Astrocyte of the spinal cord (primary cell): Measurements from ENCODE around the gene KIF16B.
A peak's percentile ranks its signal among the peaks of the same experiment; 100 is the strongest.

Source experiments
- DNase-seq: peaks from one replicate; pipeline ENCODE4 v3.0.0; 2011; ENCODE audit warnings: low read depth, low spot score
- H3K4me3 ChIP-seq: 2 replicates; pipeline ENCODE4 v1.5.1; 2011; ENCODE audit warnings: low read depth, mild to moderate bottlenecking, low read length, moderate library complexity
- in situ Hi-C: cut with HindIII; loops from 2 replicates; pipeline ENCODE4 v1.10.0; 2017; ENCODE audit warnings: low sequenced_read_pairs
- TF ChIP-seq, protein P1 (sequence below): IDR thresholded peaks from 2 replicates; pipeline ENCODE4 v1.5.1; 2012; ENCODE audit warnings: low read depth, mild to moderate bottlenecking, low read length, inconsistent platforms

The KIF16B gene

DNA sequence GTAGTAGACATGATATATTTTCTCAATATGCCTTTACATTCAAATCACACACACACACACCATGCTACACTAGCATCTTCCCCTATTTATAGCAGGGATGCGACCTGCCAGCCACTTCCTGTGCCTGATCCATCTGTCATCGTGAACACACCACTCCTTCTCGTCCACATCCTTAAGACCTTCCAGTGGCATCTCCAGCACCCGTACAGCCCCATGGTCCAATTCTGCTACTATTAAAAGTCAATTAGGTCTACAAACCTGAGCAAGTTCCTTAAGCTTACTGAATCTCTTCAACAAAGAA lies 54.5 kb downstream of the KIF16B start:
- DNase-seq, result no peak
- H3K4me3 ChIP-seq, result no peak overlapping the region
- TF ChIP-seq, protein P1, sequence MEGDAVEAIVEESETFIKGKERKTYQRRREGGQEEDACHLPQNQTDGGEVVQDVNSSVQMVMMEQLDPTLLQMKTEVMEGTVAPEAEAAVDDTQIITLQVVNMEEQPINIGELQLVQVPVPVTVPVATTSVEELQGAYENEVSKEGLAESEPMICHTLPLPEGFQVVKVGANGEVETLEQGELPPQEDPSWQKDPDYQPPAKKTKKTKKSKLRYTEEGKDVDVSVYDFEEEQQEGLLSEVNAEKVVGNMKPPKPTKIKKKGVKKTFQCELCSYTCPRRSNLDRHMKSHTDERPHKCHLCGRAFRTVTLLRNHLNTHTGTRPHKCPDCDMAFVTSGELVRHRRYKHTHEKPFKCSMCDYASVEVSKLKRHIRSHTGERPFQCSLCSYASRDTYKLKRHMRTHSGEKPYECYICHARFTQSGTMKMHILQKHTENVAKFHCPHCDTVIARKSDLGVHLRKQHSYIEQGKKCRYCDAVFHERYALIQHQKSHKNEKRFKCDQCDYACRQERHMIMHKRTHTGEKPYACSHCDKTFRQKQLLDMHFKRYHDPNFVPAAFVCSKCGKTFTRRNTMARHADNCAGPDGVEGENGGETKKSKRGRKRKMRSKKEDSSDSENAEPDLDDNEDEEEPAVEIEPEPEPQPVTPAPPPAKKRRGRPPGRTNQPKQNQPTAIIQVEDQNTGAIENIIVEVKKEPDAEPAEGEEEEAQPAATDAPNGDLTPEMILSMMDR, result no peak
- in situ Hi-C loops, result no loop called here

DNA sequence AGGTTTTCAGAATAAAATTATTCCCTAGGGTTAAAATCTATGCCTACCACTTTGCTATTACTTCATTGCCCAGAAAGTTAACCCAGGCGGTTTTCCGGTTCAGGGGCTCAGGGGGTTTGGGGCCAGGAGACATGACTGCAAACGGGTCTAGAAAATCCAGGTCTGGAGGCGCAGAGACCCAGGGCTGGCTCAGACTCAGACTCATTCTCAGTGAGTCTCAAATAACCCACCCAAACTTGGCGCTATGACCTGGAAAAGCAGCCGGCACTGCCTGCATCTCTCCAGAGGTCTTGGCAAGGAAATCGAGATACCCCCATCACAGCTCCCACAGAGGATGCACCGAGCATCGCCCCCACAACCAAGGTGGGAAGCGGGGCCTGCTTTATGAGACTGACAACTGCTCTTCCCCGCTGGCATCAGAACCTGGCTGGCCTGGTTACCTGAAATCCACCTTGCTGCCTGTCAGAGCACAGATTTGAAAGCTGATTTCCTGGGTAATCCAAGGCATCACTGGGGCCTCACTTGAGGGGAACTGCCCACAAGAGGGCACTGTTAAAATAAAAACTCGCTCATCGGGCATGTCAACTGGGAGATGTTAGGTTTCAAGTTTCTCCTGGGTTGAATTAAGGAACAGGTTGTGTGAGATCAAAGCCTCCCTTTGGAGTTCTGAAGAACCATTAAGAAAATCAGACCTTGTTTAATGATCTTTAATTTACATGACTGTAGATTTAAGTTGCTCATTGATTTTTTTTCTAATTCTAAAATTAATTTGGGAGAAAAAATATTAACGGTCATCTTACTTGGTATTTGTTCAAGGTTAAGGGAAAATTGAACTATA lies 55.1 kb downstream of the KIF16B start:
- DNase-seq, result peak; percentile 41
- TF ChIP-seq, protein P1, result peak; percentile 70
- in situ Hi-C loops, result no loop called here
- H3K4me3 ChIP-seq, result no peak overlapping the region

DNA sequence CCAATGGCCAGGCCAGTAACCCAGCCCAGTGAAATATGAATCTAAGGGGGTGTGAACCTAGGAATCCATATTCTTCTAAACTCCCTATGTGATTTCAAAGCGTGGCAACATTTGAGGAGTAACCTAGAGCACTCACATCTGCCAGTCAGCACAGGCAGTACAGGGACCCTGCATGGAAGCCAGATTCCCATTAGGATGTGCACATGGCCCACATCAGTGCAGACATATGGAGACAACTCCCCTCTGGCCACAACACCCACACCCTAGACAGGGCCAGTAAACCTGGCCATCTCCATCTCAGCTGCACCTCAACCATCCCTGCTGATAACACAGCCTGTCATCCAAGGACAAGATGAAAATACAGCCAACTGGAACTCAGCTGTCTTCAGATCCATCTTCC lies 56.5 kb downstream of the KIF16B start:
- H3K4me3 ChIP-seq, result no peak overlapping the region
- in situ Hi-C loops, result no loop called here
- DNase-seq, result no peak
- TF ChIP-seq, protein P1, result no peak

DNA sequence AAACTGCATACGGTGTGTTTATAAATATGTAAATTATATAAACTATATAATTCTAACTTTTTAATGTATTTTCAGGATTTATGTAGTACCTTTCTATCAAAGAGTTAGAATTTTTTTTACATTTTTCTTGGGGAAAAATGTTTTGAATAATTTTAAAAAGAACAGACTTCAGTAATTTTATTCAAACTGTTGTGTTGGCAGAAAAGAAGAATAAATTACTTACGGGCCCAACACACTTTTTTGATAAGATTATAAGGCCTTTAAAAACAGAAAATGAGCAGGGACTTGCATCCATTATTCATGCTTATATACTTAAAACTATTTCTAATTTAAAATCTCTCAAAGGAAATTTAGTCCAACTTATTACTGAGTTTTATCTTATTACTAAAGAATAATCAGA lies 58.2 kb downstream of the KIF16B start:
- DNase-seq, result no peak

DNA sequence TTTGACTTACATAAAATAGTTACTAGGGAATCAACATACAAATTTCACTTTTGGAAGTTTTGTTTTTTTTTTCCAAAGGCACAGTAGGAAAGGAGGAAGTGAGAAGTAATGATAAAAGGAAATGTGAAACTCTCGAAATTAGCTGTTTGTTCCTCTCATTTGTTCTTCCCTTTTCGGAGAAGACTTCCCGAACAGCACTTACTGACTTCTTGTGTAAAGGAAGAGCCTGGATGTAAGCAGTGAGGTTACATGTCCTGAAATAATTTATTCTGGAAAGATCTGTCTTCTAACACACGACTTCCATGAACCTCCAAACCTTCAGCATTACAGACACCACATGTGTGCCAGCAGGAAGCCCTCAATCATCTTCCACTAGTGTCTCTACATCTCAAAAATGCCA lies 59.1 kb downstream of the KIF16B start:
- in situ Hi-C loops, result no loop called here
- TF ChIP-seq, protein P1, result no peak
- no peak overlapping the region for H3K4me3 ChIP-seq
- no peak for DNase-seq

More for the DNA sequence above, 58.2 kb downstream of the KIF16B start:
- in situ Hi-C loops, result no loop called here
- TF ChIP-seq, protein P1, result no peak
- H3K4me3 ChIP-seq, result no peak overlapping the region

DNA sequence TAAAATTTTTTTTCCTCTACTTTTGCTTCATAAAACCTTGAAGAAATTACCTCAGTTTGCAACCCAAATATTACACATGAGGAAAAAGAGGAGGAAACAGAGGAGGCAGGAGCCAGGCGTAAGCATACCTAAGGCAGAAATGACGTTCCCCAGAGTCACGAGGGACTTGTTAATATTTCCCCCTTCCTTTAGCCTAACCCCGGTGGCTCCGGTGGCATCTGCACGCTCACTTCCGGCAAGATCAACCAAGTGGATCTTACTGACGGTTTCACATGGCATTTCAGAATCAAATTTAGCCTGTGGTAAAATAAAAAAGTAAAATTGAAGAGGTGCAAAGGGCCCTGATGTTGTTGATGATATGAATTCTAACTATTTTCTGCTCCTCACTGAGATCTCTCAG lies 67.4 kb downstream of the KIF16B start:
- DNase-seq, result no peak
- no peak overlapping the region for H3K4me3 ChIP-seq
- in situ Hi-C loops, result no loop called here
- TF ChIP-seq, protein P1, result no peak
